ENCODE measurements around the gene CCAR1.

Gene CCAR1

DNA sequence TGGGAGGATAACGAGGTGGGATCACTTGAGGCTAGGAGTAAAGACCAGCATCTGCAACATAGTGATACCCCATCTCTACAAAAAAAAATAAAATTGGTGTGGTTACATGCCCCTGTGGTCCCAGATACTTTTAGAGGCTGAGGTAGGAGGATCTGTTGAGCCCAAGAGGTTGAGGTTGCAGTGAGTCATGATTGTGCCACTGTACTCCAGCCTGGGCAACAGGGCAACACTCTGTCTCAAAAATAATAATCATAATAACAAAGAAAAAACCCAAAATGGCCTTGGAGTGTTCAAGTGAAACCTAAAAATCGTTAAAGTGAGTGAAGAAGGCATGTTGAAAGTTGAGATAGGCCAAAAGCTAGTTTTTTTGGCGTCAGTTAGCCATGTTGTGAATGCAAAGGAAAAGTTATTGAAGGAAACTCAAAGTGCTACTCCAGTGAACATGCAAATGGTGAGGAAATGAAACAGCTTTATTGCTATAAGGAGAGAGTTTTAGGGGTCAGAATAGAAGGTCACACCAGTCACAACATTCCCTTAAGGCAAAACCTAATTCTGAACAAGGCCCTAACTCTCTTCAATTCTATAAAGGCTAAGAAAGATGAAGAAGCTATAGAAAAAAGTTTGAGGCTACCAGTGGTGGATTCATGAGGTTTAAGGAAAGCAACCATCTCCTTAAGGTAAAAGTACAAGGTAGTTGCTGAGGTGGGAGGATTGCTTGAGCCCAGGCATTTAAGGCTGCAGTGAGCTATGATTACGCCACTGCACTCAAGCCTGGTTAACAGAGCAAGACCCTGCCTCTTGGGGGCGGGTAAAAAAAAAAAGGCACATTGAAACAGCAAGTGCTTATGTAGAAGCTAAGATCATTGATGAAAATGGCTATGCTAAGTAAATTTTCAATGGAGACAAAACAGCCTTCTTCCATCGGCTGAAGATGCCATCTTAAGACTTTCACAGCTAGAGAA is 60.9 kb downstream of the CCAR1 start:
- no peak overlapping the region for H3K27ac ChIP-seq
- TF ChIP-seq, protein P1, sequence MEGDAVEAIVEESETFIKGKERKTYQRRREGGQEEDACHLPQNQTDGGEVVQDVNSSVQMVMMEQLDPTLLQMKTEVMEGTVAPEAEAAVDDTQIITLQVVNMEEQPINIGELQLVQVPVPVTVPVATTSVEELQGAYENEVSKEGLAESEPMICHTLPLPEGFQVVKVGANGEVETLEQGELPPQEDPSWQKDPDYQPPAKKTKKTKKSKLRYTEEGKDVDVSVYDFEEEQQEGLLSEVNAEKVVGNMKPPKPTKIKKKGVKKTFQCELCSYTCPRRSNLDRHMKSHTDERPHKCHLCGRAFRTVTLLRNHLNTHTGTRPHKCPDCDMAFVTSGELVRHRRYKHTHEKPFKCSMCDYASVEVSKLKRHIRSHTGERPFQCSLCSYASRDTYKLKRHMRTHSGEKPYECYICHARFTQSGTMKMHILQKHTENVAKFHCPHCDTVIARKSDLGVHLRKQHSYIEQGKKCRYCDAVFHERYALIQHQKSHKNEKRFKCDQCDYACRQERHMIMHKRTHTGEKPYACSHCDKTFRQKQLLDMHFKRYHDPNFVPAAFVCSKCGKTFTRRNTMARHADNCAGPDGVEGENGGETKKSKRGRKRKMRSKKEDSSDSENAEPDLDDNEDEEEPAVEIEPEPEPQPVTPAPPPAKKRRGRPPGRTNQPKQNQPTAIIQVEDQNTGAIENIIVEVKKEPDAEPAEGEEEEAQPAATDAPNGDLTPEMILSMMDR (conservative IDR thresholded peaks at IDR 0.05): no peak

DNA sequence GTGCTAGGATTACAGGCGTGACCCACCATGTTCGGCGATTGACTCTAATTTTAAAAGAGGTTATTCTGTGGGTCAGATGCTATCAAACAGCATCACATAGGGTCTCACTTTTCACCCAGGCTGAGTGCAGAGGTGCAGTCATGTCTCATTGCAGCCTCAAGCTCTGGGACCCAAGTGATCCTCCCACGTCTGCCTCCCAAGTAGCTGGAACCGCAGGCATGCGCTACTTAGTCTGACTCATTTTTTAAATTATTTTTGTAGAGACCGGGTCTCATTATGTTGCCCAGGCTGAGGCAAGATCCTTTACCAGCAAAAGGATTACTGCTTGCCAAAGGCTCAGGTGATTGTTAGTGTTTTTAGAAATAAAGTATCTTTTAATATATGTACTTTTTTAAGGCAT is 63.4 kb downstream of the CCAR1 start:
- H3K27ac ChIP-seq: no peak overlapping the region
- TF ChIP-seq, protein P1 (conservative IDR thresholded peaks at IDR 0.05): no peak

DNA sequence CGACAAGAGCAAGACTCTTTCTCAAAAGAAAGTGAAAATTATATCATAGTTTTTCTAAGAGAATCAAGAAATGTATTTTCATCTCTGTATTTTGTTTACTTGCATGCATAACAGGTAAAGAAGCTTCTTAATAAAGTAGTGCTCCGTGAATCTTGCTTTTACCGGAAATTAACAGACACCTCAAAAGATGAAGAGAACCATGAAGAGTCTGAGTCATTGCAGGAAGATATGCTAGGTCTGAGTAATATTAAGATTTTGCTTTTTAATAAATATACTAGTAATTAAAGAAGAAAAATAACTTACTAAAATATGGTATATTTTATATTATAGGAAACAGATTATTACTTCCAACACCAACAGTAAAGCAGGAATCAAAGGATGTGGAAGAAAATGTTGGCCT is 66.8 kb downstream of the CCAR1 start:
- H3K27ac ChIP-seq: no peak overlapping the region
- TF ChIP-seq, protein P1 (conservative IDR thresholded peaks at IDR 0.05): no peak

DNA sequence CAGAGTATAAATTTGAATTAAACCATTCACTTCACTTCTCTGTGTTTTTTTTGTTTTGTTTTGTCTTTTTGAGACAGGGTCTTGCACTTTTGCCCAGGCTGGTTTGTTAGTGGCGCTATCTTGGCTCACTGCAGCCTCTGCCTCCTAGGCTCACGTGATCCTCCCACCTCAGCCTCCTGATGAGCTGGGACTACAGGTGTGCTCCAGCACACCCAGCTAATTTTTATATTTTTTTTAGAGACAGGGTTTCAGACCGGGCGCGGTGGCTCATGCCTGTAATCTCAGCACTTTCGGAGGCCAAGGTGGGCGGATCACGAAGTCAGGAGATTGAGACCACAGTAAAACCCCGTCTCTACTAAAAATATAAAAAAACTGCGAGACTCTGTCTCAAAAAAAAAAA is 69.4 kb downstream of the CCAR1 start:
- no peak overlapping the region for H3K27ac ChIP-seq
- TF ChIP-seq, protein P1 (conservative IDR thresholded peaks at IDR 0.05): no peak

DNA sequence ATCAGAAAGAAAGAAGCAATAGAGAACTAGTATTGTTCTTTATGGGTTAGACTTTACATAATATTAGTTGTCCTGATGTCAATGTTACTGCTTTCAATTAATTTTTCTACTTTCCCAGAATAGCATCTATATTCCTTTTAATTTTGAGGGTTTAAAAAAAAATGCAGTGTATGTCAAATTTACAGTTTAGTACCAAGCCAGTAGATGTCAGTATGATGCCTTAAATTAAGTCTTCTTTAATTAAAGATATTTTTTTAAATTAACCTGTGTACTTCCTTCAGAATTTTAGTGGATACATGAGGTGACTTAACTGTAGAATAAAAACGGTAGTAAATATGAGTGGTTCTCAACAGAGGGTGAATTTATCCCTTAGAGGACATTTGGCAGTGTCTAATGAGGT is 71.1 kb downstream of the CCAR1 start:
- no peak overlapping the region for H3K27ac ChIP-seq

DNA sequence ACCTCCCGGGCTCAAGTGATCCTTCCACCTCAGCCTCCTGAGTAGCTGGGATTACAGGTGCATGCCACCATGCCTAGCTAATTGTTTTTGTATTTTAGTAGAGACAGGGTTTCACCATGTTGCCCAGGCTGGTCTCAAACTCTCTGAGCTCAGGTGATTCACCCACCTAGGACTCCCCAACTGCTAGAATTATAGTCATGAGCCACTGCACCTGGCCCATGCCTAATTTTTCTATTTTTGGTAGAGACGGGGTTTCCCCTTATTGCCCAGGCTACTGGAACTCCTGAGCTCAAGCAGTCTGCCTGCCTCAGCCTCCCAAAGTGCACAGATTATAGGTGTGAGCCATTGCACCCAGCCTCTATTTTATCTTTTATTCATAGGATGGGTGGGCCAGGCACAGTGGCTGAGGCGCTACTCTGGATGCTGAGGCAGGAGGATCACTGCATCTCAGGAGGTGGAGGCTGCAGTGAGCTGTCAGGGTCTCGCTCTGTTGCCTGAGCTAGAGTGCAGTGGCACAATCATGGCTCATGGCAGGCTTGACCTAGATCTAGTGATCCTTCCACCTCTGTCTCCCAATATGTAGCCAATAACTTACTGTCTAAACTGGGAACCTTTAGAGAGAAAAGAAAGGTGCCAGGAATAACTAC is 75.0 kb downstream of the CCAR1 start:
- H3K27ac ChIP-seq: no peak overlapping the region
- TF ChIP-seq, protein P1 (conservative IDR thresholded peaks at IDR 0.05): no peak

More for the DNA sequence above, 71.1 kb downstream of the CCAR1 start:
- TF ChIP-seq, protein P1 (conservative IDR thresholded peaks at IDR 0.05): peak; percentile 50

DNA sequence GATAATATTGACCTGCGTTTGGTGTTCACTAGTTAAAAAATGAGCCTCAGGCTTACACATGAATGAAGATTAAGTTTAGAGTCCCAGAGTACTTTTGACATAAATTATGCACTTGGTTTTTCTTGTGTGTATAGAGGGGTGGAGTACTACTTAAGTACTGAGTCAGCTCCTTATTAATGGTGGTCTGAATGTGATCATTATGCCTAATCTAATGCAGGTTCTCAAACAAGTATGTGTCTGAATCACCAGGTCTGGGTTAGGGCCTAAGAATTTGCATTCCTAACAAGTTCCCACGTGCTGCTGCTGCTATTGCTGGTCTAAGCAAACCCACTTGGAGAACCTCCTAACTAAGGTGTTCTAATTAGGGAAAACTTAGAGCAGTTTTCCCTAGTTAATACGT is 75.6 kb downstream of the CCAR1 start:
- TF ChIP-seq, protein P1 (conservative IDR thresholded peaks at IDR 0.05): no peak
- no peak overlapping the region for H3K27ac ChIP-seq

Measured in VCaP (cell line).